ENCODE results near the gene LOXL3. TPM values are rescaled to one million over a fixed set of nuclear protein-coding genes. Genes with fewer than 3 reads are reported as not detected.

Gene LOXL3
- total RNA-seq, 4 donors from 2014 or later, result 0.98 to 5.6 (median 2.2) TPM

DNA sequence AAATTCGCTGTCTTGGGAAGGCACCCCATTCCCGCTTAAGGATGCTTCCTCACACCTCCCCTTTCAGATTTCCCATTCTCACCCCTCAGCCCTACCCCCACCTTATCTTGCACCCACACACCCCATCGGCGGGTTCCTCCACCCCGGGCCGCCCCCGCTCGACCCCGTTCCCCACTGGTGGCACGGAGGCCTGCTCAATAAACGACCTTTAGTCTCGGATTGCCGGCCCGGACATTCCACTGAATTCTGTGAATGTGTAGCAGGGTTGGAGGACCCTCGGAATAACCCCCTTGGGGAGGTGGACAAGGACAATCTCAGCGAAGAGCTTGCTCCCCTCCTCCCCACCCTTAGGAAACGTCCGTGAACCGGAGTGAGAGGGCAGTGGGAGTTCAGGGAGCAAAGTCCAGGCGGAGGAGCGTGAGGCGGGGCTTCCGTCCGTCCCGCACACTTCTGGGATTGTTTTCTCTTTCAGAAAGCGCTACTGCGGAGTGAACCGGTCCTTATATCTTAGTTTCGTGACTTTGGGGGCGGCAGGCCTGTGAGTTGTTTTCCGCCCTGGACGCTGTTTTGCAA is 51.5 kb downstream of the LOXL3 start:
- Histone ChIP-seq H3K36me3 (peaks cover 11 to 12% of the 10 kb centered on the region in 2 donors), H3K4me3 (replicated peaks in 1 of 3) (peak overlapping the region in 1 of 3 donors; percentile 29), H3K4me1 (peaks cover 45 to 51% of the 10 kb centered on the region in 2 donors), H3K27me3 (peaks cover 7% of the 10 kb centered on the region), H3K9me3 (no peaks in the 10 kb centered on the region), H3K27ac (peak overlapping the region in 2 of 3 donors; percentile 46 to 60)
- intact Hi-C loops (cut with DNase I), result no loop called here
- DNase-seq, result no peak
- TF ChIP-seq CTCF (IDR thresholded peaks at IDR 0.05), result no peak
- TF ChIP-seq POLR2A (IDR thresholded peaks at IDR 0.05), result no peak
- WGBS, 2 donors, result 23 to 25% methylated on average over 25 to 27 of the region's 32 CpGs

- Histone ChIP-seq H3K4me1 (peaks cover 40 to 48% of the 10 kb centered on the region in 2 donors), H3K9me3 (no peaks in the 10 kb centered on the region), H3K36me3 (peaks cover 11 to 12% of the 10 kb centered on the region in 2 donors), H3K27ac (no peak overlapping the region), H3K4me3 (replicated peaks in 1 of 3) (no peak overlapping the region), H3K27me3 (peaks cover 7% of the 10 kb centered on the region)
- TF ChIP-seq CTCF (IDR thresholded peaks at IDR 0.05), result no peak
- no peak for TF ChIP-seq POLR2A (IDR thresholded peaks at IDR 0.05)
- 76 to 78% methylated on average over 18 of the region's 18 CpGs for WGBS, 2 donors
- intact Hi-C loops (cut with DNase I), result no loop called here
- DNase-seq, result no peak
These were observed 52.2 kb downstream of the LOXL3 start for GRCh38 chr2:74501335-74502071.

DNA sequence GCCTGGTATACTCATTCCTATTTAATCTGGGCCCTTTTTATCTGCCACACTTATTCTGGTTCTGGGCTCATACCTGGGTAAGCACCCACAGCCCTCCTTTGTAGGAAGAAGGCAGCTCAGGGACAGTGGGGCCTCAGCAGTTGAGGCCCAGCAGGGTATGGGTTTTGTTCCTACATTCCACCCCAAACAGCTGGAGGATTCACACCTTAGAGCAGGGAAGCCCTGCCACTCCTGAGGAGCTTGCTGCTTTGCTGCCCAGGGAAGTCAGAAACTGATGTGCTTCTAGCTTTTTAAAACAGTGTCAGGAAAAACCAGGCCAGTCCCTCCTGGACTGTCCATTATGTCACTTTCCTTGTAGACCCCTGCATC is 53.2 kb downstream of the LOXL3 start:
- TF ChIP-seq POLR2A (IDR thresholded peaks at IDR 0.05) (no peak), CTCF (IDR thresholded peaks at IDR 0.05) (no peak)
- peaks cover 31 to 39% of the 10 kb centered on the region in 2 donors for H3K4me1 ChIP-seq
- intact Hi-C loops (cut with DNase I), result no loop called here
- no peak overlapping the region for H3K27ac ChIP-seq
- DNase-seq, result no peak
- peaks cover 7% of the 10 kb centered on the region for H3K27me3 ChIP-seq
- no peak overlapping the region for H3K4me3 ChIP-seq (replicated peaks in 1 of 3)
- no peaks in the 10 kb centered on the region for H3K9me3 ChIP-seq
- peaks cover 7% of the 10 kb centered on the region in 2 donors for H3K36me3 ChIP-seq

- DNase-seq, result no peak
- TF ChIP-seq POLR2A (IDR thresholded peaks at IDR 0.05), result no peak
- TF ChIP-seq CTCF (IDR thresholded peaks at IDR 0.05), result no peak
- Histone ChIP-seq H3K9me3 (no peaks in the 10 kb centered on the region), H3K27ac (no peak overlapping the region), H3K4me3 (replicated peaks in 1 of 3) (no peak overlapping the region), H3K4me1 (peaks cover 29 to 36% of the 10 kb centered on the region in 2 donors), H3K36me3 (peaks cover 2% of the 10 kb centered on the region in 2 donors), H3K27me3 (peaks cover 7% of the 10 kb centered on the region)
- intact Hi-C loops (cut with DNase I), result no loop called here
- 70 to 77% methylated on average over 15 of the region's 15 CpGs for WGBS, 2 donors
These were observed 53.7 kb downstream of the LOXL3 start for GRCh38 chr2:74499940-74500577.

Measured in thyroid gland (tissue), 4 donors.